ENCODE measurements around the gene BCOR.

Gene BCOR

DNA sequence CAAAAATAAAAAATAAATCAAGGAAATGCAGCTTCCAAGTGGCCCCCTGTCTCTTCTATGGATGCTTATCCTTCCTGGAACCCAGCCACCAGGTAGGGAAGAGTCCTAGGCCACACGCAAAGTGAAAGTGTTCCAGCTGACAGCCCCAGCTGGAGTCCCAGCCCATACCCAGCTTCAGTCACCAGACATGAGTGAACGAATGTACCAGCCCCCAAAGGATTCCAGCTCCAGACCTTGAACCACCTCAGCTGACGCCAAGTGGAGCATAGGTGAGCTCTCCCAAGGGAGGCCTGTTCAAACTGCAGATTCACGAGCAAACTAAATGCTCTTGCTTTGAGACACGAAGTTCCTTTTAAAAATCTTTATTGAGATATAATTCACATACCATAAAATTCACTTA, 62.0 kb downstream of the BCOR start:
- no peak for TF ChIP-seq CTCF (IDR thresholded peaks at IDR 0.05; ENCODE audit: extremely low read depth, insufficient read depth, missing control alignments)
- no peak for DNase-seq (ENCODE audit: low spot score)
- in situ Hi-C loops (cut with MboI; ENCODE audit: low pct_unique_long_range_greater_than_20kb, low sequenced_read_pairs, unreplicated experiment) = no loop called here

GRCh38 chrX:40031911-40032310, 65.8 kb downstream of the BCOR start:
- TF ChIP-seq CTCF (IDR thresholded peaks at IDR 0.05; ENCODE audit: extremely low read depth, insufficient read depth, missing control alignments) = no peak
- no peak for DNase-seq (ENCODE audit: low spot score)

GRCh38 chrX:40030205-40030604, 67.6 kb downstream of the BCOR start:
- TF ChIP-seq CTCF (IDR thresholded peaks at IDR 0.05; ENCODE audit: extremely low read depth, insufficient read depth, missing control alignments) = no peak
- DNase-seq (ENCODE audit: low spot score) = no peak
- in situ Hi-C loops (cut with MboI; ENCODE audit: low pct_unique_long_range_greater_than_20kb, low sequenced_read_pairs, unreplicated experiment) = no loop called here

More at GRCh38 chrX:40031911-40032310, 65.8 kb downstream of the BCOR start:
- in situ Hi-C loops (cut with MboI; ENCODE audit: low pct_unique_long_range_greater_than_20kb, low sequenced_read_pairs, unreplicated experiment) = no loop called here

GRCh38 chrX:40022421-40022820, 75.3 kb downstream of the BCOR start:
- in situ Hi-C loops (cut with MboI; ENCODE audit: low pct_unique_long_range_greater_than_20kb, low sequenced_read_pairs, unreplicated experiment) = loop anchor here (25.0 kb wide), 1 partner anchor 140 kb away; no protein-coding TSS in a partner anchor
- DNase-seq (ENCODE audit: low spot score) = no peak
- TF ChIP-seq CTCF (IDR thresholded peaks at IDR 0.05; ENCODE audit: extremely low read depth, insufficient read depth, missing control alignments) = no peak

DNA sequence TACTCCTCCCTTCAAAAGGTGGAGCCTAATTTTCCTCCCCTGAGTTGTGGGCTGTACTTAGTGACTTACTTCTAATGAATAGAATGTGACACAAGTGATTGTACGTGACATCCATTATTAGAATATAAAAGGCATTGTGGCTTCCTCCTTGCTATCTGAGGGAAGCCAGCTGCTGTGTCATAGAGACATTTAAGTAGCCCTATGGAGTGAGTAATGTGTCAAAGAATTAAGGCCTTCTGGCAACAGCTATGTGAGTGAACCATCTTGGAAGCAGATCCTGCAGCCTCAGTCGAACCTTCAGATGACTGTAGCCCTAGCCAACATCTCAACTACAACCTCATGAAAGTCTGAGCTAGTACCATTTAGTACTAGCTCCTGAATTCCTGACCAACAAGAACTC, 76.1 kb downstream of the BCOR start:
- DNase-seq (ENCODE audit: low spot score) = no peak

DNA sequence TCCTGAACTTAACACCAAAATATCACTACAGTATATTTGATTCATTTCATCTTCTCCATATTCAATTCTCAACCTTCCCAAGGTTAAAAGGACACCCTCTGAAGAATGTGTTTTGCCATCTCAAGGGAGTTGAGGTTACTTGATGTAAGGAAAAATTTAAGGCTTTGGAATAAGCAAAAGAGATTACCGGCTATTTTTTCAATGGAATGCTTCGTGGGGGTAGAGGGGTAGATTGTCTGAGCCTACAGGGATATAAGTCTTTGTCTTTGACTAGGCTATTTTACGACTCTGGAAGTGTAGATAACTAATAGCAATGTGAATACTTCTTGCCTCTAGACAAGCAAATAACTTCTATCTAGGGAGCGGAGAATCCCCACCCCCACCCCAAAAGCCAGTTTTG, 78.2 kb downstream of the BCOR start:
- no peak for TF ChIP-seq CTCF (IDR thresholded peaks at IDR 0.05; ENCODE audit: extremely low read depth, insufficient read depth, missing control alignments)
- in situ Hi-C loops (cut with MboI; ENCODE audit: low pct_unique_long_range_greater_than_20kb, low sequenced_read_pairs, unreplicated experiment) = loop anchor here (25.0 kb wide), 1 partner anchor 143 kb away; no protein-coding TSS in a partner anchor
- no peak for DNase-seq (ENCODE audit: low spot score)

More for the DNA sequence above, 76.1 kb downstream of the BCOR start:
- no peak for TF ChIP-seq CTCF (IDR thresholded peaks at IDR 0.05; ENCODE audit: extremely low read depth, insufficient read depth, missing control alignments)
- in situ Hi-C loops (cut with MboI; ENCODE audit: low pct_unique_long_range_greater_than_20kb, low sequenced_read_pairs, unreplicated experiment) = loop anchor here (25.0 kb wide), 1 partner anchor 141 kb away; no protein-coding TSS in a partner anchor

DNA sequence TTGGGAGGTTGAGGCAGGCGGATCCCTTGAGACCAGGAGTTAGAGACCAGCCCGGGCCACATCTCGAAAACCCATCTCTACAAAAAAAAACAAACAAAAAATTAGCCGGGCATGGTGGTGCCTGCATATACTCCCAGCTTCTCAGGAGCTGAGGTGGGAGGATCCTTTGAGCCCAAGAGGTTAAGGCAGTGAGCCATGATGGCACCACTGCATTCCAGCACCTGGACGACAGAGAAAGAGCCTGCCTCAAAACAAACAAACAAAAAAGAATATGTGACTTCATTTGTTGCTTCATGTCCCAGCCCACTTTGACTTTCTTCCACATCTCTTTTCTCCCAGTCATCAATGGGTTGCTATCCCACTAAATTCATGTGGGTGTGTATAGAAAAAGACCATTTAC, 79.7 kb downstream of the BCOR start:
- no peak for TF ChIP-seq CTCF (IDR thresholded peaks at IDR 0.05; ENCODE audit: extremely low read depth, insufficient read depth, missing control alignments)
- in situ Hi-C loops (cut with MboI; ENCODE audit: low pct_unique_long_range_greater_than_20kb, low sequenced_read_pairs, unreplicated experiment) = loop anchor here (25.0 kb wide), 1 partner anchor 144 kb away; no protein-coding TSS in a partner anchor
- no peak for DNase-seq (ENCODE audit: low spot score)

Measured in GM13977 (cell line).